DMS153 treated with DMSO at 0.1 percent for 48 hours (cell line): Measurements from ENCODE around the gene MYL7.
A peak's percentile ranks its signal among the peaks of the same experiment; 100 is the strongest.
"Not testable (repeated sequence)": the region's sequence is repeated elsewhere in the genome, so short reads cannot be mapped to it uniquely, and the experiment has no call there.

Source experiments
- DNase-seq: peaks from one replicate; lab custom pipeline; 2025; ENCODE audit not compliant: unreplicated experiment; lab: John Stamatoyannopoulos, UW

Gene MYL7

GRCh38 chr7:44141221-44141850 is at the start of gene MYL7:
Gene MYL7, minus strand, starts transcription at chr7:44141332. Its CDS starts 27 bp downstream, at chr7:44141305.
- DNase-seq, result no peak

DNA sequence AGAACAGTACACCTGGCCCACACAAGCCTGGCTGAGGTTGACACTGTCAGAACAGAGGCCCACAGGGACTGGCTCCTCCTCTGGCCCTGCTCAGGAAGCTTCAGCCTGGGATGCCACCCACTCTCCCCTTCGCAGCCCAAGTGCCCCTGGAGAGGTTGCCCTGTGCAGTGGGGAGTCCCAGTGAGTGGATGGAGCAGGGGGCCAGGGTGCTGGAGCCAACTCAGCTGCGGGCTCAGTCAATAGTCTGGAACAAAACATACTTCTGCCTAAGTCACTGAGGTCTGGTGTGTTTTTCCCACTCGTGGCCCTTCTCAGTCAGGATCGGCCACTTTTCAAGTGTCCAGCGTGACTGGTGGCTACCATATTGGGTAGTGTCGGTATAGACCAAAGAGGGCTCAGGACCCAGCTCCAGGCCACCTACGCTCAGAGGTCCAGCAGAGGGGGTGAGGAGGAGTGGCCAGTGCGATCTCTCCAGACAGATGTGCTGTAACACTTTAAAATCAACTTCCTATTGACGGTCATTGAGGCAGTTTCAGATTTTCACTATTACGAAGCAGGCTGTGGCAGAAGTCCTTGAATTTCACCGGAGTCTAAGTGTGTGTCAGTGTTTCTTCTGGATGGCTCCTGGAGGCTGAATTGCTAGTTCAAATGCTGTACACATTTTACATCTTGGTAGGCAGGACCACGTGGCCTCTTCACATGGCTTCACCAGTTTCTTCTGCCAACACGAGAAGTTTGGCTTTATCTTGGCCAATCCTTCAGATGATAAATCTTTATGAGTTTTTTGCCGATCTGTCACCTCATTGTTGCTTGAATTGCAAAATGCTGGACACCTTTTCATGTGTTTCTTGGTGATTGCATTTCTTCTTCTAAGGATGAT is 49.1 kb upstream of the MYL7 start:
- DNase-seq, result no peak

DNA sequence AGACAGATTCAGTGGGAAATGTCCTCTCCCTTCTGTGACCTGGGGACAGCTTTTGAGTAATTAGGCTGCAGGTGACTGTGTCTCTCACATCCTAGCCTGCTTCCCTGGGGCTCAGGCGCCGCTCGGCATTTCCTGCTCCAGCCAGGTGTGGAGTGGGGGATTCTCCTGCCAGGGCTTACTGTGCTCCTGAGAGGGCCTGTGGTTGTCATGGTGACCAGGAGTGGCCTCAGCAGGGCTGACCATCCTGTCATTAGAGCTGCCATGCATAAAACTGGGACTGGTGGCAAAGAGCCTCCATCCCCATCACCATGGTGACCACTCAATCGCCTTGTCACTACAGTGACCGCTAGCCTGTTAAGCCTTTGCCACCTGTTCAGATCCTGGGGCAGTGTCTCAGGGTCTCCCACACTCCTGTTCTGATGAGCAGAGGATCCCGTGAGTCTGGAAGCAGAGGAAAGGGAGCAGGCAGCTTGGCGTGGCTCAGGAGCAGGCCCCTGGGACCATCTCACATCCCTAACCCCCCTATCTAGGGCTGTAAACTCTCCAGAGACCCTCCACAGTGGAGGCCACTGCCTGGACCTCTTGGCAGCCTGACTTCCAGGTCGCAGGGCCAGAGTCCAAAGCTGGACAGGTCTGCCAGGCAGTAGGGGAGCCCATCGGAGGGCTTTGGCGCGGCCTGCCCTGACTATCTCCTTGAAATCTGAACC is 48.3 kb upstream of the MYL7 start, which contains the start of gene GCK:
Gene GCK, minus strand, starts transcription at position 154 of the 707 bp plus-strand sequence. CDS start 486 bp downstream, outside the sequence.
- peak; percentile 33 for DNase-seq

DNA sequence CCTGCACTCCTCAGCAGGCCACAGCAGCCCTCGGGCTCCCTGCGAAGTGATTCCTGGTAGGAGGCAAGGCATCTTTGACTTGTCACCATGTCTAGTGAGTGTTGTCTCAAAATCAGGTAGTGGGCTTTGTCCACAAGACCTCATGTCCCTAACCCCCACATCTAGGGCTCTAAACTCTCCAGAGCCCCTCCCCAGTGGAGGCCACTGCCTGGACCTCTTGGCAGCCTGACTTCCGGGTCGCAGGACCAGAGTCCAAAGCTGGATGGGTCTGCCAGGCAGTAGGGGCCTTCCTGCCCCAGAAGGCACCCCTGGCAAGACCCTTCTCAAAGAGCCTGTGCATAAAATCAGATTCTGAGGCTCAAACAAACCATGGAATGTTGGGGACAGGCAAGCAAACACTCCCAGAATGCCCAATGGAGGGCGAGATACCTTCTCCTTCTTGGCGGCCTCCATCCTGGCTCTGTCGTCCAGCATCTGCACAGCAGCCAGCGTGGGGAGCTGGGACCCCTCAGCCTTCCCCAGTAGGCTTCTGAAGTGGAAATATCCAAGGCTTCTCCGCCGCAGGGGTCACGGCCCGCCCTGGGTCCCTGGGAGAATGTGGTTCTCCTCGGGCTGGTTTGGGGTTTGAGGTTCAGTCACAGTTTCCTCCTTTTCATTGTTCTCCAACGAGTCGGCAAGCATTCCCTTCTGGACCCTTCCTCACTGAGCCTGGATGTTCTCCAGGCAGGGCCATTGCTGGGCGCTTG is 47.5 kb upstream of the MYL7 start:
- no peak for DNase-seq

DNA sequence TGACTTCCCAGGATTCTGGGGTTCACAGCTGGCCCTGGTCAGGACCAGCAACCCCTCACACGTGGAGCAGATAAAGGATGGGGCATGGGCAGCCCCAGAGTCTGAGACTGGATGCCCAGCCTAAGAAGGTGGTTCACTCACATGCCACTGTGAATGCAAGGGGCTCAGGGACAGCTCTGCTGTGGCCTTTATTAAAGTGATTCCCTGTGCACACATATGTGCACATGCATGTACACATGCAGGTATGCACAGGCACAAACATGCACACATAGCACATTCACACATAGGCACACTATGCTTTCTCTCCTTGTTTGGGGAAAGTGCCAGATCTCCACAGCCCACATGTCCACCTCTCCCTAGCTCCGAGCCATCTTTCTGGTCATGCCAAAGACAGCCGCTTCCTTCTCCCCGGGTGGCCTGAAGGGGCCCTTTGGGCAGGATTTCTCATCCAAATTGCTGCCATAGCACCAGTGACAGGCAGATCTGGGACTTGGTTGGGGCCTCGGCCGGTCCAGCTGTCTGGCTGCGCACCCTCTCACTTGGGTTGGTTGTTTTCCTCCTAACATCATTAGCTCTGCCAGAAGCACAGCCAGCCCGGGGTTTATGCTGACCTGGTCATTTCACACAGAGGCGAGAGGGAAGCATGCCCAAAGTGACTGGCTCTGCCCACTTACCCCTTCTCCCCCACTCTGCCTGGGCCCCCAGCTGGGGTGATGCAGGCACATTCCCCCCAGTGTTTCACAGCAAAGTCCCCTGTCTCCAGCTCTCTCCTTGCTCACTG is 46.7 kb upstream of the MYL7 start:
- DNase-seq, result no peak

GRCh38 chr7:44186736-44187135 is 45.6 kb upstream of the MYL7 start:
- DNase-seq, result no peak

DNA sequence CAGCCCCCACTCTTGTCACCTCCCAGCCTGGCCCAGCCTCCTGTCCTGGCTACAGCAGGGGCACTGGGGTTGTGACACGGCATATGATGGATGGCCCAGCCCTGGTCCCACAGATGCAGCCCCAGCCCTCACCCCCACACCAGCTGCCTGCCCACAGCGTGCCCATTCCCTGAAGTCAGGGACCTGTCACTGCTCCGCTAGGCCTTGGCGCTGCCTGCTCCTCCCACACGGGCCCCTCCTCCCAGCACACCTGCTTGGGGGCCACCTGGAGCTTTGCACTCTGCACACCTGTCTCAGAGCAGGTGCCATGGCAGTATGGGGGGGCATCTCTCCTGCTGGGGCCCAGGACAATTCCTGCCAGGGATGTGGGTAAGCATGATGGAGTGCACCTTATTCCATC is 44.6 kb upstream of the MYL7 start:
- DNase-seq, result no peak

DNA sequence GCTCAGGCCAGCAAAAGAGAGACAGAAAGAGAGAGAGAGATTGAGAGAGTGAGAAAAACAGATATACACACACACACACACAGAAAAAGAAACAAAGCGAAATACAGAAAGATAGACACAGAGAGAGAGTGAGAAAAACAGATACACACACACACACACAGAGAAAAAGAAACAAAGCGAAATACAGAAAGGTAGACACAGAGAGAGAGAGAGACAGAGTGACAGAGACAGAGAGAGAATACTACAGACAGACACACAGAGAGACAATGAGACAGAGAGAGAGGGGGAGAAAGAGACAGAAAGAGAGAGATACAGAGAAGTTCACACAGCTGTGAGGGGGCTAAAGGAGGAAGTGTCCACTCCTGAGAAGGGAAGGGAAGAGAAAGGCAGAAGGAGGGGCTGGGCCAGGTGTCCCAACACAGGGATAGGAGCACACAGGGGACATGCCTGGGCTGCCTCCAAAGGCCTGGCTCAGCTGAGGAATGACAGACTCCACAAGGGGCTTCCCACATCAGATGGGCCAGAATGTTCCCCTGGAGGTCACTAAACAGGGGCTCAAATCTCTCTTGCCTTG is 43.8 kb upstream of the MYL7 start:
- no peak for DNase-seq

DNA sequence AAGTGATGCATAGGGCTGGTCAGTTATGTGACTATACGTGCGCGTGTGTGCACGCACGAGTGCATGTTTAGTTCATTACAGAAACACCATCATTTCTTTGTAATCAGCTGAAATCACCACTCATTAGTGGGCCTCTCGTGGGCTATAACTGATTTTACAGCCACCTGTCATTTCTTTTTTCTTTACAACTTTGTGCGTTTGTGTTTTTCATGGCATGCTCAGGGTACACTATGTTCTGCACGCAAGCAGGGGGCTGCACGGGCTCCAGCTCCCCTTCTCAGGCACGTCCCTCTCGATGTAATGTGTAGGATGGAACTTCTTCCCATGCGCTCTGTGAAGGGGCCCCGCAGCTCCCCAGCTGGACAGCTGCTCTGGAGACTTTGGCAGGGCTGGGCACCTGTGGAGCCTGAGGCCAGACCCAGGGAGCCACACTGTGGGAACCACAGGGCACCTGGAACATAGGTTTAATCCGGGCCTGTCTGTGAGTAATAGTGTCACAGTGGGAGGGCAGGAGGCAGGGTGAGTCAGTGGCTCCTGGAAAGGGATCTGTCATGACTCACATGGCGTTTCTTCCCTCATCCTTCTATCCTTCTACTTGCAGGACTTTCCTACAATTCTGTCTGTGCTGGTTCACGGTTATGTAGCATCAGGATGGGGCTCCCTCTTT is 43.2 kb upstream of the MYL7 start:
- no peak for DNase-seq

DNA sequence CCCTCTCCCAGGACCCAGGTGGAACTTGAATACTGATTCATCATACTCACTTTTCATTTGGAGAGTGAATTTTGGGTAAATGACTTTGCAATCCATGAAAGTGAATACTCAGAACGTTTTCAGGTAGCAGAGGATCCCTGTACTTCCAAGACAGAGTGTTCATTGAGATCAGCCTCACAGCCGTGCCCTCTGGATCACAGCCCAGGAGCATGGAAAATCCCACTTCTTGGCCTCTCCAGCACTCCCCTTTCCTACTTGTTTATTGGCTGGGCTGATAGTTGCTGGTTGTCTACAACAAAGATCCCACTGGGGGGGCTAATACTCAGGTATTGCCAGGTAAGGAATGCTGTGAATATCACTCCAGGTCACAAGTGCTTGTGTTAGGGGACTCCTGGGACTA is 42.3 kb upstream of the MYL7 start:
- no peak for DNase-seq

GRCh38 chr7:44182827-44183226 is 41.7 kb upstream of the MYL7 start:
- no peak for DNase-seq

DNA sequence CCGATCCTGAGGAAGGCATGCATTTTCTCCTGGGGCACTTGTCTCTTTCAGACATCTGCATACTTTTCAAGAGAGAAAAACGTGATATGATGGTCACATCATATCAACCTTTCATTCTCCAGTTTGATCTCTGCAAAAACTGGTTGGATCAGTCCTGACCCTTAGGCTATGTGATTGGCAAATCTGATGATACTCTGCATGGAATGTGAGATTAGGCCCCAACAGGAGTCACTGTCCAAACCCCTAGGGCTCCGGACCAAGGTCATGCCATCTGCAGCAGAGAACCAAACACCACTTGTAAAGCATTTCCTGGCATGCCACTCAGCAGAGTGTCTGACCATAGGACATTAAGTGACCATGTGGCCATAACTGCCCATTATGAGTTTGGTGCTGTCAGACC is 39.5 kb upstream of the MYL7 start:
- DNase-seq, result no peak

DNA sequence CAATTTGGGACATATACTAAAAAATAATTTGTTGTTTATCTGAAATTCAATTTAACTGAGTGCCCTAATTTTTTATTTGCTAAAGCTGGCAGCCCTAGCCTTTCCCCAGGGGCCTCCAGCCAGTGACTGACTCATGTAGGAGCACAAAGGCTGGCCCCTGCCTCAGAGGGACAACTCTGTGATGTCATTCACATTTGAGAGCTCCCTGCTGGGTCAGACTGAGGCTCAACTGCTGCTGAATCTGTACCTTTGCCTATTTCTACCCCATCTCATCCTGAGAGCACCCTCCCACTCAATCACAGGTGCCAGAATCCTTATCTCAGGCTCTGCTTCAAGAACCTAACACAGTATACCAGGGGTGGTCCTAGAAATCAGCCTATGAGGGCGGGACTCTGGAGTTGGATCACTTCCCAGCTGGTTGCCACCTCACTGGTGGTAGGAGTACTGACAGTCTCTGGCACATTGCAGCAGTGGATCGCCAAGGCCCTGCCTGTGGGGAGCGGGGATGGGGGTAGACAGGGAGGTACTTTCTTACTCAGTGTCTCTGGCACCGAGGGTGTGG is 36.5 kb upstream of the MYL7 start:
- no peak for DNase-seq

GRCh38 chr7:44176486-44176885 is 35.4 kb upstream of the MYL7 start:
- DNase-seq, result no peak

- no peak for DNase-seq
Measured at GRCh38 chr7:44175730-44176129, 34.6 kb upstream of the MYL7 start.

- not testable (repeated sequence) for DNase-seq
Measured at GRCh38 chr7:44174694-44174948, 33.5 kb upstream of the MYL7 start.

DNA sequence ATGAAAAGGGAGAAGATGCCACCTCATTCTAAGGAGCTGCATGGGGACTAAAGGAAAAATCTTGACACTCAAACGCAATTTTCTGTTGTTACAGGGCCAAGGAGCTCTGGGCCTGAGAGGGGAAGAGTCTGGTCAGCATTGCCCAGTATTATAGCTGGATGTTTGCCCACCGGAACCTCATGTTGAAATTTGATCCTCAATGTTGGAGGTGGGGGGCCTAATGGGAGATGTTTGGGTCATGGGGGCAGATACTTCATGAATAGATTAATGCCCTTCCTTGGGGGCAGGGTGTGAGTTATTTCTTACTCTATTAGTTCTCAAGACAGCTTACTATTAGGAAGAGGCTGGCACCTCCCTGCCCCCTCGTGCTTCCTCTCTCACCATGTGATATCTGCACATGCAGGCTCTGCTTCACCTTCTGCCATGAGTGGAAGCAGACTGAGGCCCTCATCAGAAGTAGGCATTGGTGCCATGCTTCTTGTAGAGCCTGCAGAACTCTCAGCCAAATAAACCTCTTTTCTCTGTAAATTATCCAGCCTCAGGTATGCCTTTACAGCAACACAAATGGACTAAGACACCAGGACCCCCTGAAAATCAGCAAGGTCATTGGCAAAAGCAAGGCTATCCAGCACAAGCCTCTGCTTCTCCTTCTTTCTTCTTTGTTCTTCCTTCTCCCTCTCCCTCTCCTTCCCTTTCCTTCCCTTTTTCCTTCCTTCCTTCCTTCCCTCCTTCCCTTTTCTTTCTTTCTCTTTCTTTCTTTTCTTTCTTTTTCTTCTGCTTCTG is 33.0 kb upstream of the MYL7 start:
- DNase-seq, result no peak

GRCh38 chr7:44172803-44173424 is 31.8 kb upstream of the MYL7 start:
- DNase-seq, result peak; percentile 15
